Activated naive CD4-positive, alpha-beta T cell treated with anti-CD3 and anti-CD28 coated beads, Interleukin-2, amount 50 U/mL, for 72 hours (primary cell): ENCODE data around the gene JMJD1C. TPM values are rescaled to one million over a fixed set of nuclear protein-coding genes. Genes with fewer than 3 reads are reported as not detected.
A peak's percentile ranks its signal among the peaks of the same experiment; 100 is the strongest.

ENCODE experiments used
- ATAC-seq, 2 donors: fragments of 150-1000 bp; cut with Tn5 transposase; 2 replicates each; pipeline ENCODE4 v1.10.0; 2021; ENCODE audit warnings: mild to moderate bottlenecking in 2 of 2, moderate library complexity in 2 of 2
- DNase-seq, 2 donors: peaks; one replicate each; pipeline ENCODE4 v3.0.0; 2021 to 2022; ENCODE audit warnings: low spot score in 2 of 2
- H3K27ac Mint-ChIP-seq, 2 donors: one replicate each; pipeline ENCODE4 v1.8.0; 2022; ENCODE audit warnings: mild to moderate bottlenecking in 2 of 2, mixed read lengths in 2 of 2
- H3K36me3 Mint-ChIP-seq, 2 donors: one replicate each; pipeline ENCODE4 v1.8.0; 2022; ENCODE audit warnings: mixed read lengths in 2 of 2
- H3K9me3 Mint-ChIP-seq, 2 donors: one replicate each; pipeline ENCODE4 v1.8.0; 2022; ENCODE audit warnings: mixed read lengths in 2 of 2
- total RNA-seq, 2 donors: library from RNA; stranded (reverse); gene quantifications; one replicate each; pipeline ENCODE4 v1.2.3, GENCODE V29; 2022

The JMJD1C gene
- total RNA-seq, 2 donors from 2014 or later, result 62.5 to 68.7 TPM

DNA sequence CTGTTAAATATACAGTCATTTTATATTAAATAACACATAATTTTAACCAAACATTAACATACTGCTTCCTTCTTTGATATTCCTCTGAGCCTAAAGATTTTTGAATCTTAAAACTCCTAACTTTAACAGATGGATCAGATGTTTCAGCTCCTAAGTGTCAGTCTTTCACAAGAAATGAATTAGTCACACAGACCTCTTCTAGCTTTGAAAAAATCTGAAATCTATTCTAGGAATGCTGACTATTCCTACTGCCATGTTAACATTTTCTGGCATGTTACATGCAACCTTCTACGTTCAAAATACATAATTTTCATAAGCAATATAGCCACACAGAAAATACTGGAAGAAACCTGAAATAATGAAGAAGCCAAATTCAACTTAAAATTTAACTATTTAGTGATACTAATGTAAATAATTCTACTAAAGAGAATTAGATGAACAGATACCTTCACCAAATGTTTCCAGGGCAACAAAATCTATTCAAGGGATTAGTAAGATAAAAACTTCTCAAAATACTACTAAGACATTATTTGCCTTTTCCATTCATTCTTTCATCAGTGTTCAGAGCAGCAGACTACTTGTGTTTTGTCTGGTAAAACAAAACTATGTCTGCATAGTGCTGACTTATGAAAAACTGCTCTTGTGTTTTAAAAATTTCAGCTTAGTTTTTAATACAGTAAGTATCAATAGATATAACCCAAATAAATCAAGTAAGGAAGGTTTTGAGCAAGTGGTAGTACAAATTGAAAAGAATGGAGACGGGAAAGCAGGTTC lies 9.2 kb downstream of the JMJD1C start:
- ATAC-seq (no peak), DNase-seq (no peak)
- H3K36me3 Mint-ChIP-seq, result peaks cover 0 to 7% of the 10 kb centered on the region in 2 donors
- H3K27ac Mint-ChIP-seq, result no peak overlapping the region
- H3K9me3 Mint-ChIP-seq, result no peaks in the 10 kb centered on the region

DNA sequence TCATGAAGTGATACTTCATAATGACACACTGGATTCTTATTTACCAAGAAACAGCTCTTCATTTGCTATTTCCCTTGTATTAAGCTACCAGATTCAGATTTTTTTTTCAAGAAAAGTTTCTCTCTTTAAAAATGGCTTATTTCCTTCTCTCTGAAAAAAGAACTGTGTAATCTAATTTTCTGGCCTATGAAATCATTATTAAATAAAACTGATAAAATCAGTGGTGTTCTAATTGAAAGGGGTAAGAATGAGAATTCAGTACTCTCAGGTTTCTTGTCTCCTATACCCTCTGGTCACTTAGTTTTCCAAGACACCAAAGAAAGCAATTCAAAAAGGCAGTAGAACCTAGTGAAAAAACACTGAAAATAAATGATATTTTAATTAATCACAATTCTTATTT lies 10.3 kb downstream of the JMJD1C start:
- Mint-ChIP-seq H3K9me3 (no peaks in the 10 kb centered on the region), H3K36me3 (peaks cover 0 to 7% of the 10 kb centered on the region in 2 donors), H3K27ac (no peak overlapping the region)
- ATAC-seq, result no peak
- DNase-seq, result no peak

DNA sequence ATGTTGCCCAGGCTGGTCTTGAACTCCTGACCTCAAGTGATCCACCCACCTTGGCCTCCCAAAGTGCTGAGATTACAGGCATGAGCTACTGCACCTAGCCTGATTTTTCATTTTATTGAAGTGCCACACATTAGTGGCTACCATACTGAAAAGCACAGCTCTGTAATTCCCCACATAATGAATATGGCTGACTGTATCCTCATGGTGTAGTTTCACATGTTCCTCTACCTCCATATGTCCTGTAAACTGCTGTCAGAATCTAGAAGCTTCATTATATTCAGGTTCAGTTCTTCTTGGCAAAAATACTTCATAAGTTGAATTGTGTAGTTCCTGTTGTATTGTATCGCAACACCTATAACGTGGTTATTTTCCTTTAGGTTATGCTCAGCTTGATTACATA lies 11.1 kb downstream of the JMJD1C start:
- Mint-ChIP-seq H3K9me3 (no peaks in the 10 kb centered on the region), H3K27ac (no peak overlapping the region), H3K36me3 (peaks cover 0 to 7% of the 10 kb centered on the region in 2 donors)
- DNase-seq, result no peak
- no peak for ATAC-seq

DNA sequence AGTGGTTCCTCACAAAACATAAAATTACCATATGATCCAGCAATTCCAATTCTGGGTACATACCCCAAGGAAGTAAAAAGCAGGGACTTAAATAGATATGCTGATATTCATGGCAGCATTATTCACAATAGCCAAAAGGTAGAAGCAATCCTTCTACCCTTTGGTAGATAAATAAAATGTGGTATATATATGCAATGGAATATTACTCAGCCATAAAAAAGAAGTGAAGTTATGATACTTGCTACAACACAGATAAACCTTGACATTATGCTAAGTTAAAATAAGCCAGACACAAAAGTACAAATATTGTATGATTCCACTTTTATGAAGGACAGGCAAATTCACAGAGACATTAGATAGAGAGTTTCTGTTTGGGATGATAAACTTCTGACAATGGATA lies 13.3 kb downstream of the JMJD1C start:
- peaks cover 0 to 7% of the 10 kb centered on the region in 2 donors for H3K36me3 Mint-ChIP-seq
- H3K27ac Mint-ChIP-seq, result no peak overlapping the region
- no peaks in the 10 kb centered on the region for H3K9me3 Mint-ChIP-seq
- ATAC-seq (no peak), DNase-seq (no peak)

DNA sequence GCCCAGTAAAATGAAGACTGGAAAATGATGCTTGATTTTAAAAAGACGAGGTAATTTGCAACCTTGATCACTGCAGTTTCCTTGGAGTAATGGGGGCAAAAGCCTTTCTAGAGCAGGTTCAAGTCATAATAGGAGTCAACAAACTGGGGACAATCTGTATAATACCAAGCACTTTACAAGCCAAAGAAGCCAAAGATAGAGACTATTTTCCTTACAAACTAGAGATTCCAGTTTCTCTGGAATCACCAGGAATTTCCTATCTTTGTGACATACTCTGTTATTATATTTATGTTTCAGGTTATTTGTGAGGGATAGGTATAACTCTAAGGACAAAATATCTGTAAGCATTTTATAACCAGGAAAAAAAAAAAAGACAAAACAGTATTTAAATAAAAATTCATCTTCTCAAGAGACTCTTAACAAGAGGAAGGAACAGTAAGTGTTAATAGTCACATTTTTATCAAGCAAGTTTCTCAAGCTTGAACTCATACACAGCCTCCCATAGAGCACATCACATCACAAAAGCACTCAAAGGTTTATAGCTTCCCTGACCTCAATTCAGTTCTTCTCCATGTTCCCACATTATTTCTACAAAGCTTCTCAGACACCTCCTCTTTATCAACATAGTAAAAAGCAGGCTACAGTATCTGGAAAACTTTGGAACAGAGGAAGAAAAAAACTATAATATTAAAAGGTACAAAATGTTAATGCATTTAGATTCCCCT lies 18.9 kb downstream of the JMJD1C start:
- Mint-ChIP-seq H3K36me3 (no peaks in the 10 kb centered on the region), H3K27ac (no peak overlapping the region), H3K9me3 (peaks cover 0 to 3% of the 10 kb centered on the region in 2 donors)
- no peak for ATAC-seq
- DNase-seq, result no peak

DNA sequence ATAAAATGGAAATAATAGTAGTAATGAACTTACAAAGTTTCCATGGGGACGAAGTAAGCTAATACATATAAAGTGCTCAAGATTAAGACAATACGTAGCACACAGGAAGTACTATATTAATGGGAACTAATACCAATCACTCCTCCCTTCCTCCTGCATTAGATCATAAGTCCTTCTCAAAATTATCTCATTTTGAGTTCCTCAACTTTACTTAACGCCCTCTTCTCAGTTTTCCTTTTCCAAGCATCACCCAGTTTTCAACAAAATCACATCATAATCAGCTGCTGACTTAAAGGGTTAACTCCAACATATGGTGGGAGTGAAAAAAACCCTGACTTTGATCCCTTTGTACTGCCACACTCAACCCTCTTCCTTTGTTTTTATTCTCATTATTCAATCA lies 24.4 kb downstream of the JMJD1C start:
- H3K36me3 Mint-ChIP-seq, result no peaks in the 10 kb centered on the region

DNA sequence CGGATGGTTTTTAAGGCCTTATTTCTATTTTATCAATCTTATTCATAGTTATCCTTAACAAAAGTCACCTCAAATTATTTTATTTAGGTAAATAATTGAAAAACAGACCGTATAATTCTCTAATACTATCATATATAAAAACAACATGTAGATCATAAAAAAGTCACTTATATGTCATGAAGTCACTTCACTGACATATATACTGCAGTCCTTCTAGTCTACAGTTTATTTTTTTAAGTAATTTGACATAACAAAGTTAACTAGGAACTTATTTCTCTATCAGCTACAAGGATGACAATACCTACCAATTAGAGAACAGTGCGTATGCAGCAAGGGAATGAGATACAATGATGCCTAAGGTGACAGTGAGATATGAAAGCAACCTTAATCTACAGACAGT lies 26.2 kb downstream of the JMJD1C start:
- ATAC-seq, result no peak
- H3K9me3 Mint-ChIP-seq, result no peaks in the 10 kb centered on the region
- no peaks in the 10 kb centered on the region for H3K36me3 Mint-ChIP-seq
- DNase-seq, result no peak
- H3K27ac Mint-ChIP-seq, result no peak overlapping the region

More for the DNA sequence above, 24.4 kb downstream of the JMJD1C start:
- ATAC-seq (no peak), DNase-seq (no peak)
- Mint-ChIP-seq H3K27ac (no peak overlapping the region), H3K9me3 (peaks cover 0 to 3% of the 10 kb centered on the region in 2 donors)

DNA sequence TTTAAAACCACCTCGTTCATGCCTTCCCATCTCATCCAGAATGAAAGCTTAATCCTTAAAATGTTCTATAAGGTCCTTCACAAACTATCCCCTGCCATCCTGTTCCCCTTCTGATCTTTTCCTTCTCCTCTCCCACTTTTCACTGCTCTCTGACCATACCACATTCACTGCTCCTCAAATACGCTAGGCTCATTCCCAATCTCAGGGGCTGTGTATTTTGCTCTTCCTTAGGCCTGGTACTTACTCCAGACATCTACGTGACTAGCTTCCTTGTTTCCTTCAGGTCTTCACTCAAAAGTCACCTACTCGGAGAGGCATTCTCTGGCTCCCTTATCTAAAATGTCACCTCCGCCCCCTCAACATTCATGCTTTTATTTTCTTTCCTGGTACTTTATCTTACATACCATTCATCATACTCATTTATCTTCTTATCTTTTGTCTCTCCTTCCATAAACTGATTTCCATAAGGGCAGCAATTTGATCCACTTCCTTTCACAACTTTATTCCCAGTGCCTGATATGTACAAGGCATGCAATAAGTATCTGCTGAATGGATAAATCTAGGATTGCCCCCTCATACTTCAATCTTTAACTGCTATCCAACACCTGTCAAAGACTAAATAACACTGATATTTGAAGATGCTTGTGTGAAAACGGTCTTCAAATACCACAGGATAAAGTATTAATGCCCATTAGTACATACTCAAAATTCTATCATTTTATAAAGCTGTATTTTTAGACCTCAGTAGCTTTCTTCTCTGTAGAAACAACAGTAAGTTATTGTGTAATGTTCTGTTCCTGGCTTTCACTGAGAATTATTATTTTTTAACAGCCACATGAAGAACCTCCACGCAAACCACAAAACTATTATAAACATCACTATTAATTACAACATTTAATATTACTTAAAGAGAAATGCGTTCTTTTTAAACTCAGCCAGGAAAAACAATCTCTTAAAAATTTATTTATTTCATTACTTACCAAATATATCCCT lies 27.0 kb downstream of the JMJD1C start:
- no peaks in the 10 kb centered on the region for H3K36me3 Mint-ChIP-seq
- no peaks in the 10 kb centered on the region for H3K9me3 Mint-ChIP-seq
- ATAC-seq, result no peak

DNA sequence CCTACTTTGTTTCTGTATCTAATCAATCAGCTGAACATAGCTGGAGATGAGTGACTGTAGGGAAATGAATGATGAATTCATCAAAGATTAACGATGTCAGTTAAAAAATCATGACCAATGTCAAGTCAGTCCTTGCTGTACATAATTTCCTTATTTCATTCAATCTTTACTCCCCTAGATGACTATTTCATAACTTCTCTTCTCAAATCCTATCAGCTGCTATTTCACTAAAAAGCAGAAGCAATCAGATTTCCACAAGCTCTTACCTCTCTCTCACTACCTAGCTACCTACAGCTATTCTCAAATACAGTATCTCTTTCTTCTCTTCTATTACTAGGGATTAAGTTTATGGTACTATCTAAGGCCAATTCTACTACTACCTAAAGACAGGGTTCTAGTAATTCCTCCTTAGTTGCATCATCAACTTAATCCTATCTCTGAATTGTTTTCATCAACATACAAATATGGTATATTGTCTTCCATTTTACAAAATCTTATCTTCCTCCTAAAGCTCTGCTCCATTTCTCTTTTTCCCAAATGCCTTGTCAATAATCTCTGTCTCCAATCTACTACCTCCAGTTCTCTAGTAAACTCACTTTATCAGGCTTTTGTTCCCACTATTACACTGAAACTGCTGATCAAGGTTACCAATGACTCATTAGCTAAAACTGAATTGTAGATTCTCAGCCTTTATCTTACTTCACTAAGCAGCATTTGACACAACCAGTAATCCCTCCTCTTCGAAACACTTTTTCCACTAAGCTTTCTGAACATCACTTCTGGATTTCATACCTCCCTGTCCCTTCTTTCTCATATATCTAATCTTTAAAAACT lies 28.4 kb downstream of the JMJD1C start:
- DNase-seq, result no peak
- peak; percentile 52 to 77 for ATAC-seq
- no peak overlapping the region for H3K27ac Mint-ChIP-seq
- peaks cover 0 to 2% of the 10 kb centered on the region in 2 donors for H3K36me3 Mint-ChIP-seq
- H3K9me3 Mint-ChIP-seq, result no peaks in the 10 kb centered on the region

More for the DNA sequence above, 27.0 kb downstream of the JMJD1C start:
- no peak for DNase-seq
- H3K27ac Mint-ChIP-seq, result no peak overlapping the region

DNA sequence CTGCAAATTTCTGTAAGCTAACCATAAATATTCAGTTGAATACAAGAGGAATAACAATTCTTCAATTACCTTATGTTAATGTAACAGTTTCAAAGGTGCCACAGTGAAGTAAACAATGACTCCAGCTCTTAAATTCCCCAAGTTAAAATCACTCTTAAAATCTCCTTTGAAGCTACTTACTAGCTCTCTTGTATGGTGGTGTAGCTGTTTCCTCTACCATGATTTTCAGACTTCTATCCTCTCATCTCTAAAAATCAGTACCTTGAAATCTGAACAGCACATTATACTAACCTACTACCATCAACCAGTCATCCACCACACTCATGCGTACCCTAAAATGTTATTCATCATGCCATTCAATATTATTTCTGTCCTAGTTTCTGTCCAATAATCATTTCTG lies 29.6 kb downstream of the JMJD1C start:
- H3K36me3 Mint-ChIP-seq, result peaks cover 0 to 10% of the 10 kb centered on the region in 2 donors
- DNase-seq (no peak), ATAC-seq (peak in 1 of 2 donors; percentile 23)
- H3K27ac Mint-ChIP-seq, result no peak overlapping the region
- H3K9me3 Mint-ChIP-seq, result peaks cover 0 to 2% of the 10 kb centered on the region in 2 donors

DNA sequence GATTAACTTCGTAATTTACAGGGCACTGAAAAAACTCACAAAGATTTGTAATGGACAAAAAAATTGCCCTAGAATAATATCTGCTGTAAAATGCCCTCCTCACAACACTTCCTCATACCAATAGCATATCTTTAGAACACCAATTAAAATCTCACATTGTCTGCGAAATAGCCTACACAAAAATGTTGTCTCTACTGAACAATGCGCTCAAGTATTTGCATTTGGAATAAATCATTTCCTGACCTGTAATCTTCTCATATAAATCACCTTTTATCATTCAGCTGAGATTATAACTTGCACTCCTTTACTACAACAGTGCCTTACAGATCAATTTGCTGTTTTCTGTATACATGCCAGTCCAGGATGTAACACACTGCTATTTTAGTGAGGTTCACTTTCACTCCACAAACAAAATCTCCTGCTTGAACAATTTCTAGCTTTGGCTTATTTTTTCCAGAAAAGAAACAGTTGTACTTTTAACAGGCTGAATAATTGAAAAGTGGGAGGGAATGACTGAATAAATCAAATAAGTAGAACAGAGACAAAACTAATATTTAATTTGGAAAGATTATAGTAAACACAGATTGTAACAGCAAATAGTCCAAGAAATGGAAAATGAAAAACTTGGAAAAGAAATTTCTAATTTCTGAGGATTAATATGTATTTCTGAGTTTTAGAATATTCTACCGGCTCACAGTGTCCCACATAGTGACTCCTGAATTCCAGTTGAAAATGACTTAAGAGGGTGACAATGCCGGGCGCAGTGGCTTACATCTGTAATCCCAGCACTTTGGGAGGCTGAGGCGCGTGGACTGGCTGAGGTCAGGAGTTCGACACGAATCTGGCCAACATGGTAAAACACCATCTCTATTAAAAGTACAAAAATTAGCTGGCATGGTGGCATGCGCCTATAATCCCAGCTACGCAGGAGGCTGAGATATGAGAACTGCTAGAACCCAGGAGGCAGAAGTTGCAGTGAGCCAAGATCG lies 30.6 kb downstream of the JMJD1C start:
- Mint-ChIP-seq H3K27ac (no peak overlapping the region), H3K9me3 (peaks cover 0 to 4% of the 10 kb centered on the region in 2 donors)

DNA sequence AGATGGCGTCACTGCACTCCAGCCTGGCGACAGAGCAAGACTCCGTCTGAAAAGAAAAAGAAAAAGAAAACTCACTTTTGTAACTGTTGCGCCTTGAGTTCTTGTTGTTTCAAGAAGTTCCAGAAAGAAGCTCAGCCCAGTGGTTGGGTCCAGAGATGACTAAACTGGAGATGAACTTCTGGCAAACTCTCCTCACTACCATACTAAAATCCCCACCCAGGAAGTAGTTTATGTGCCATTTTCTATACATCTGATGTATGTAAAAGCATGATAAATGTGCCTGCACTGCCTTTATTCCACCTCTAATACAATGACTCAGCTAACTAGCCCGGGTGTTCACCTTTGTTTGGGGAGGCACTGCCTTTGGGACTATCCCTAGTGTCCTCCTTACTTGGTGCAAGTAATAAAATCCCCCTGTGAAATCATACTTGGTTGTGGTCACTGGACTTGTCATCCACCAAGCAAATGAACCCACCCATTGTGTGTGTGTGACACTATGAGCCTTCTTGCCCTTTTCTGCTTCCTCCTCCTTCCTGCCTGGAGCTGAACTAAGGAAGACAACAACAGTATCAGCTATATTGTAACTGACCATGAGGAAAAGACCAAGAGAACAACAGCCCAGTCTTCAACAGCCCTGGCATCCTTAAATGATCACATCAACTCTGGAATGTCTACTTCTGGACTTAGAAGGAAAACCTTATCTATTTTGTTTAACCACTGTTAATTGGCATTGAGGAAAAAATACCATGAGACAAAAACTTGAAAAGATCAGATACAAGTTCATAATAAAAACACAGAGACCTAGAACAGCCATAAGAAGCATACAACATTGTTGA lies 33.6 kb downstream of the JMJD1C start:
- Mint-ChIP-seq H3K36me3 (peaks cover 0 to 12% of the 10 kb centered on the region in 2 donors), H3K9me3 (peaks cover 0 to 4% of the 10 kb centered on the region in 2 donors), H3K27ac (peak overlapping the region; percentile 28 to 61)
- peak; percentile 78 to 94 for ATAC-seq
- DNase-seq, result no peak

More for the DNA sequence above, 30.6 kb downstream of the JMJD1C start:
- H3K36me3 Mint-ChIP-seq, result peaks cover 0 to 12% of the 10 kb centered on the region in 2 donors
- ATAC-seq (no peak), DNase-seq (no peak)

DNA sequence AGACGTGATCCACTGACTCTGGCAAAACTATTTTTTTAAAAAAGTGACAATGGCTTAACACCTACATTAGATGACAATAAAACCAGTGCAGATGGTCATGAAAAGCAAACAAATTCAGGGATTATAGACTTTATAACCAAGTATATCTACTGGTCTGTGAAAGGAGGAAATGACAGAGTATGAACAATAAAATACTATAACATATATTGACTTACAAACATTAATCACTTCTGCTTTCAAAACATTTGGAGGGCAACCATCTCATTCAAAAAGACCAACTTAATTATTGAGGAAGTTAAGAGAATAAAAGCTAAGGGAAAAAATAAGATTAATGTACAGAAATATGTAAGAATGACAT lies 34.8 kb downstream of the JMJD1C start:
- no peak for ATAC-seq
- Mint-ChIP-seq H3K9me3 (peaks cover 0 to 4% of the 10 kb centered on the region in 2 donors), H3K36me3 (peaks cover 0 to 12% of the 10 kb centered on the region in 2 donors), H3K27ac (peak overlapping the region in 1 of 2 donors; percentile 28)
- no peak for DNase-seq
